ENCODE data around the gene ELFN1. TPM values are rescaled to one million over a fixed set of nuclear protein-coding genes. Genes with fewer than 3 reads are reported as not detected.

ELFN1 gene
- total RNA-seq, 4 donors from 2014 or later = 1.4 to 2.5 (median 1.9) TPM

DNA sequence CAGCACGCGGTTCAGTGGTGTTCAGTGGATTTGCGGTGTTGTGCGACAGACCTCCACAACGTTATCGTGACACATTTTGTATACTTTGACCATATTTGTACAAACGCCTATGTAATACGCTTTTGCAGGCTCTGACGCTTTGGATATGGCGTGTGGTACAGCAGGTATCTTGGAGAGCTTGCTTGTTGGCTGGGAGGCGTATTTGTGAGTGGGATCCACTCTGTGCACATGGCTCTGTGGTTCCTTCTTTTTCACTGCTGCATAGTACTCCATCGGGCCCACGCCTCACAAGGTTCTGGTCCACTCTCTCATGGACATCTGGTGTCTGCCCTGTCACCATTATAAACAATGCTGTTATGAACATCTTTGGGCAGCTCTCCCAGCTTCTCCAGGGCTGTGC is 53.2 kb downstream of the ELFN1 start:
- Histone ChIP-seq H3K9me3 (no peaks in the 10 kb centered on the region), H3K4me3 (no peak overlapping the region), H3K27ac (no peak overlapping the region), H3K36me3 (no peaks in the 10 kb centered on the region), H3K4me1 (peaks cover 32% of the 10 kb centered on the region), H3K27me3 (peaks cover 26% of the 10 kb centered on the region)
- TF ChIP-seq, protein P1, sequence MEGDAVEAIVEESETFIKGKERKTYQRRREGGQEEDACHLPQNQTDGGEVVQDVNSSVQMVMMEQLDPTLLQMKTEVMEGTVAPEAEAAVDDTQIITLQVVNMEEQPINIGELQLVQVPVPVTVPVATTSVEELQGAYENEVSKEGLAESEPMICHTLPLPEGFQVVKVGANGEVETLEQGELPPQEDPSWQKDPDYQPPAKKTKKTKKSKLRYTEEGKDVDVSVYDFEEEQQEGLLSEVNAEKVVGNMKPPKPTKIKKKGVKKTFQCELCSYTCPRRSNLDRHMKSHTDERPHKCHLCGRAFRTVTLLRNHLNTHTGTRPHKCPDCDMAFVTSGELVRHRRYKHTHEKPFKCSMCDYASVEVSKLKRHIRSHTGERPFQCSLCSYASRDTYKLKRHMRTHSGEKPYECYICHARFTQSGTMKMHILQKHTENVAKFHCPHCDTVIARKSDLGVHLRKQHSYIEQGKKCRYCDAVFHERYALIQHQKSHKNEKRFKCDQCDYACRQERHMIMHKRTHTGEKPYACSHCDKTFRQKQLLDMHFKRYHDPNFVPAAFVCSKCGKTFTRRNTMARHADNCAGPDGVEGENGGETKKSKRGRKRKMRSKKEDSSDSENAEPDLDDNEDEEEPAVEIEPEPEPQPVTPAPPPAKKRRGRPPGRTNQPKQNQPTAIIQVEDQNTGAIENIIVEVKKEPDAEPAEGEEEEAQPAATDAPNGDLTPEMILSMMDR (IDR thresholded peaks at IDR 0.05) = no peak
- no peak for TF ChIP-seq EP300 (IDR thresholded peaks at IDR 0.05)
- no peak for TF ChIP-seq POLR2AphosphoS5 (IDR thresholded peaks at IDR 0.05)
- TF ChIP-seq POLR2A (IDR thresholded peaks at IDR 0.05) = no peak
- DNase-seq (ENCODE audit: low spot score in 2 of 2) = no peak
- WGBS = 95% methylated on average over 13 of the region's 13 CpGs

DNA sequence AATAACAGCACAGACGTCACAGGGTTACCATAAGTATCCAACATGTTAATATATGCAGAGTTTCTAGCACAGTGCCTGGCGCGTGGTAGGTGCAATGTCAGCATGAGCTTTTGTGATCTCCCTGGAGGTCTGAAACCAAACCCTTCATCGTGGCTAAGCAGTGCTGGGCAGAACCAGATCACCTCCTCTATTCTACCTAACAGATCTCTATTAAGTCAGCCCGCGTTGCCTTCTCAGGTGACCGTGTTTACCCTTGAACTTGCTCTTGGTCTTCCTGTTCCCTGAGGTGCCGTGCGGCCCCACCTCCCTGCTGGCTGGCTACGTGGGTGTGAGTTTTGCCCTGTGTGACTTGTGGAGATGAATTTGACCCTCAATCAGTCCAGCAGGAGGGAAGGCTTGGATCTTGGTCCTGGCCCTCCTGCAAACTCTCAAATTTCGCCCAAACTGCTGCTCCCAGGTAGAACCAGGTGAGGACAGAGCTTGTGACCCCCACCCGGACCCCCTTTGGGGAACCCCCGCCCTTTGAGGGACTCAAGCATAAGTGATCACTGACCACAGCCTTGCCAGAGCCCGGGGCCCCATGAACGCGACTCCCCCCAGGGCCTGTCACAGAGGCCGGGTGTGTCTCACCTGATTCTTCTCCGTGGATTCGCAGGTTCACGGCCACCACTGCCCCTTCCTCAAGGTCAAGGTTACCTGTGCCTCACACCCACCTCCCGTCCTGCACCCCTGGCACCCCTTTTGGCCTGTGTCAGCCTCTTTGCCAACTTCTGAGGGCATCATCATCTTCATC is 54.2 kb downstream of the ELFN1 start:
- no peak for DNase-seq (ENCODE audit: low spot score in 2 of 2)
- no peak overlapping the region for H3K27ac ChIP-seq
- TF ChIP-seq POLR2AphosphoS5 (IDR thresholded peaks at IDR 0.05) (no peak), EP300 (IDR thresholded peaks at IDR 0.05) (no peak), POLR2A (IDR thresholded peaks at IDR 0.05) (no peak)
- TF ChIP-seq, protein P1 (IDR thresholded peaks at IDR 0.05) = no peak
- 89% methylated on average over 17 of the region's 21 CpGs for WGBS
- H3K4me3 ChIP-seq = no peak overlapping the region
- H3K4me1 ChIP-seq = peaks cover 30% of the 10 kb centered on the region
- H3K36me3 ChIP-seq = no peaks in the 10 kb centered on the region
- no peaks in the 10 kb centered on the region for H3K9me3 ChIP-seq
- peaks cover 26% of the 10 kb centered on the region for H3K27me3 ChIP-seq

DNA sequence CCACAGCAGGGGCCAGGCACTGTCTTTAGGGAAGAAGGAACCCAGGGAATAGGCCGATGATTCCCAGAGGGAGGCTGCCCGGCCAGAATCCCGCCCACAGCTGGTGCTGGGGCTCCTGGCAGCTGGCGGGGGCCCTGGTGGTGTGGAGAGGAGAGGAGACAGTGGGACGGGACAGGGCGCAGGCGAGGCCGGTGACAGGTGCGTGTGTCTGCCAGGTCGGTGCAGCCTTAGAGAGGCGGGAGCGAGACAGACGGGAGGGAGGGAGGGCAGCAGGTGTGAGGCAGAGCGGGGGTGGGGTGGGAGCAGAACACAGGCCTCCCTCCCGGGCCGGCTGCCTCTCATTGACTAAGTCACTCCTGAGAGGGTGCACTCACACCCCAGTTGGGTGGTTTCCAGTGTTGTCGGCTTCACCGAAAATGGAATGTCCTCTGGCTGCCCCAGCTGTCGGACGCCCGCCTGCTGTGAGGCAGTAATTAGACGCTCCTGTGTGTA is 55.2 kb downstream of the ELFN1 start:
- Histone ChIP-seq H3K27ac (no peak overlapping the region), H3K27me3 (peaks cover 26% of the 10 kb centered on the region), H3K9me3 (peaks cover 1% of the 10 kb centered on the region), H3K4me1 (peaks cover 21% of the 10 kb centered on the region), H3K36me3 (no peaks in the 10 kb centered on the region), H3K4me3 (no peak overlapping the region)
- TF ChIP-seq, protein P1 (IDR thresholded peaks at IDR 0.05) = no peak
- no peak for TF ChIP-seq POLR2AphosphoS5 (IDR thresholded peaks at IDR 0.05)
- no peak for TF ChIP-seq EP300 (IDR thresholded peaks at IDR 0.05)
- DNase-seq (ENCODE audit: low spot score in 2 of 2) = no peak
- WGBS = 30% methylated on average over 8 of the region's 22 CpGs

DNA sequence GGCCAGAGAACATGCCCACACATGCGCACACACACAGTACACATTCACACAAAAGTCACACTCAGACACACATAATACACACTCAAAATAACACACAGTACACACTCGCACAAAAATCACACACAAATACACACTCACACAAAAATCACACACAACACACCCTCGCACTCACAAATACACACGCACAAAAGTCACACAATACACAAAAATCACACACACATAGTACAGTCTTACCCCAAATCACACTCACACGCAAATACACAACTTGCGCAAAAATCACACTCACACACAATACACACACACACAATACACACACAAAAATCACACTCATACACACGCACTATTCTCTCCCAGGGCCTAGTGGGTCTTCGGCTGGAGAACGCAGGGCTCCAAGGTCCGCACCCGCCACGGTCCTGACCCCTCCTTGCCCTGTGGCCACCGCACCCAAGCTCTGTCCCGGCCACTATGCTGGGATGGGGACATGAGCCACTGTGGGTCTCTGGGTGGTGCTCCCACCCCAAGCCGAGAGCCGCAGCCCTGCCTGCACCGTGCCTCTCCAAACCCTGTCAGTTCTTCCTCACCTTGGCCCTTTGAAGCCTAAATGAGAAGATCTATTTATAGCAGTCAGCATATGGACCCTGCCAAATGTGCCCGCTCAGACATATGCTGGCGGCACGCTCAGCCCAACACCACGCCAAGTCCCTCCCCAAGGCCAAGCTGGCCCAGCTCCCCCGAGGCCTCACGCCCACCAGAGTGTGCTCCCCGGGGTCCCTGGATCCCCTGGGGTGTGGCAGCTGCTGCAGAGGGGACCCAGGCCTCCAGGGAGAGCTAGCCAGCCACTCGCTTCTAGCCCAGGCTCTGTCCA is 55.9 kb downstream of the ELFN1 start:
- WGBS = 69% methylated on average over 14 of the region's 25 CpGs
- DNase-seq (ENCODE audit: low spot score in 2 of 2) = no peak
- Histone ChIP-seq H3K27ac (no peak overlapping the region), H3K4me3 (no peak overlapping the region), H3K27me3 (peaks cover 26% of the 10 kb centered on the region), H3K36me3 (no peaks in the 10 kb centered on the region), H3K4me1 (peaks cover 18% of the 10 kb centered on the region), H3K9me3 (peaks cover 6% of the 10 kb centered on the region)
- TF ChIP-seq, protein P1 (IDR thresholded peaks at IDR 0.05) = no peak
- no peak for TF ChIP-seq POLR2A (IDR thresholded peaks at IDR 0.05)

DNA sequence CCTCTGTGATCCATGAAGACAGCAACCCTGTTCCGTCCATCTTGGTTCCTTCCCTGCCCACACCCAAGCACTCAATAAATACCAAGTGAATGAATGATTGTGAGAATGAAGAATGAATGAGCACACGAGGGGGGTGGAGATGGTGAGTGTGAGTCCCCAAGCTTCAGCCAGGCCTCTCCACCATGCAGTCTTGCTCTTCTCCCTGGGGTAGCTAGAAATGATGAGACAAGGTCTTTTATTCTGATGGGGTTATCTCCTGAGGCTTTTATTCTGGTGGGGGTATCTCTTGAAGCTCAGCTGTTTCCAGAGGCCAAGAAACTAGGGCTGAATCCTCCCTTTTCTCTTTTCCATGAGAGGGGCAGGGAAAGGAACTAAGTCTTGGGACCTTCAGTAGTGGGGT is 57.0 kb downstream of the ELFN1 start:
- TF ChIP-seq POLR2A (IDR thresholded peaks at IDR 0.05) = no peak
- no peak for TF ChIP-seq POLR2AphosphoS5 (IDR thresholded peaks at IDR 0.05)
- TF ChIP-seq EP300 (IDR thresholded peaks at IDR 0.05) = no peak
- TF ChIP-seq, protein P1 (IDR thresholded peaks at IDR 0.05) = no peak
- no peaks in the 10 kb centered on the region for H3K36me3 ChIP-seq
- peaks cover 6% of the 10 kb centered on the region for H3K9me3 ChIP-seq
- 94% methylated on average over 2 of the region's 2 CpGs for WGBS
- H3K4me3 ChIP-seq = no peak overlapping the region
- H3K4me1 ChIP-seq = peaks cover 18% of the 10 kb centered on the region
- no peak overlapping the region for H3K27ac ChIP-seq
- peaks cover 26% of the 10 kb centered on the region for H3K27me3 ChIP-seq
- no peak for DNase-seq (ENCODE audit: low spot score in 2 of 2)
